Activated T-cell treated with anti-CD3 and anti-CD28 coated beads, Interleukin-2, amount 50 U/mL, for 1 hour (primary cell): ENCODE data around the gene RAB4A.
A peak's percentile ranks its signal among the peaks of the same experiment; 100 is the strongest.

ENCODE experiments used
- DNase-seq: peaks from one replicate; pipeline ENCODE4 v3.0.0-alpha.2; 2020

Gene RAB4A

DNA sequence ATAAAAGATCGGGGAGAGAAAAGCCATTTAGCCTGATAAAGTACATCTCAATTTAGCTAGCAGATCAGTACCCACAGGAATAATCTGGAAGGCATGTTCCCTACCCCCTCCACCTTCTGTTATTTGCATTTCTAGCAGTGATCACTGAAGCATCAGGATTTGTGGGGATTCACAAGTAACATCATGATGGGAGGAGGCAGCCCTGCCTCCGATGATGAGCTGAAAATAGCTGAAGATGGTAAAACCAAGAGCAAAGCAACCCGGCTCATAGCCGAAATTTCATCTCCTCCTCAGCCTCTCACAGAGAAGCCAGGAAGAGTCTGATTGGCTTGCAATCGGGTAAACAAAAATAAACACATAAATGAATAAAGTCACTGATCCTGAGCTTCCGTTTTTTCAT is 69.6 kb downstream of the RAB4A start:
- DNase-seq = no peak

DNA sequence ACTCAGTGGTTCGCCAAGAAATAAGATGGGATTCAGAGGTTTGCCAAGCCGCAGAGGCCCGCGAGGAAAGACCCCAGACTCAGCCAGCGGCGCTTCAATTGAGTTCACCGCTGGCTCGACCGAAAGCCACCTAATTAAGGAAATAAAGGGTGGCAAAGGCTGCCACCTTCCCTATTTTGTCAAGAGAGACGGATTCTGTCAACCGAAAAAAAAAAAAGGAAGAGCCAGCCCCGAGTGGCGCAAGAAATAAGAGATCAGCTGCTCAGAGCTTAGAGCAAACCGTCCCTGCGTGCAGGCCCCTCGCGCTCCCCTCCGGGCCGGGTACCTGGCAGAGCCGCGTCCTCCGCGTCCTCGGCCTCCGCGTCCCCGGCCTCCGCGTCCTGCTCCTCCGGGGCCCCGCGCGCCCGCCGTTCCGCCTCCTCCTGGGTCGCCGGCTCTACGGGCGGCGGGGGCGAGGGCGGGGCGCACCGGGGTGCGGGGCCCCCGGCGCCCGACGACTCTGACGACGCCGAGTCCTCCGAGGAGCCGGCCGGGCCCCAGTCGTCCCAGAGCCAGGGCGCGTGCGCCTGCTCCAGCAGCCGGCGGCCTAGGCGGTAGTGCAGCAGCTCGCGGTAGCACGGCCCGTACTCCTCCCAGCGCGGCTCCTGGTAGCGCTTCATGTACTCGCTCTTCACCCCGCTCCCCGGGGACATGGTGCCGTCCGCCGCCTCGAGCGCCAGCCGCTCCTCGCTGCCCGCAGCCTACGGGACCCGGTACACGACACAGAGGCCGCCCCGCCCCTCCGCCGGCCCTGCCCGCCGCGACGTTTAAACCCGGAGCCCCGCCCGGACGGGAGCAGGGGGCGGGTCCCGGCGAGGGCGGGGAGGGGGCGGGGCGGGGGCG is 71.1 kb downstream of the RAB4A start:
- peak; percentile 89 for DNase-seq

DNA sequence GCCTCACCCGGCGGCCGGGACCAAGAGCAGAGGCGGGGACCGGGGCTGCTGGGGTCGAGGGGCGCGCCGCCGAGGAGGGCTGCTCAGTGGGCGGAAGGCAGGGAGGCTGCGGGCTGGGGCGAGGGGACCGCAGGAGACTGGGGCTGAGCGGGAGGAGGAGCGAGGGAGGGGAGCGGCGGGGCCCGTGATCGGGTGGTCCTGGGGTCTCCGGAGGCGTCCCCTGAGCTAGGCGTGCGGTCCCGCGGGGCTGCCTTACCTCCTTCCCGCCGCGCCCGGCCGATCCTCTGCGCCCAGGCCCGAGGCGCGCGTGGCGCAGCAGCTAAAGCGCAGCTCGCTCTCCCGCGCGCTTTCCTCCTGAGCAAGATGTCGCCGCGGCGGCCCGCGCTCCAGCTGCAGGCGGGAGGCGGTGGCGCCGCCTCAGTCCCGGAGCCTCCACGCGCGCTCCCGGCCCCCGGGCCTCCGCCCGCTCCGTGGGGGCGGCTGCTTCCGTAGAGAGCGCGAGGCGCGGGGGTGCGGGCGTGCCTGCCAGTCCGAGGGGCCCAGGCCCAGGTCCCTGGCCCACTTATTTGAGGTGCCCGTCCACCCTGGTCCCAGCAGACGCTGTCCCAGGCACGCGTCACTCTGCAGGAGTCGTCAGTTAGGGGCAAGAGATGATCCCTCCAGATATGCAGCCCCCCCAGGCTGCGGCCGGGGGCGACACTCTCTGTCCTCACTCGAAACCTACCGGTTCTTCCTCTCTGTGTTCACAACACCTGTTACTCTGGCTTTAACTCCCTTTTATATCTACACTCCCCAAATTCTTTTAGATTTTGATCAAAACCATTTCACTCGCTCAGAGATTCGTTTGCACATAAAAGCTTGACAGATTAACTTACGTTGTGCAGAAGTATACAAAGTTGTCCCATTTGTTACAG is 72.0 kb downstream of the RAB4A start, which contains the start of gene CCSAP:
Gene CCSAP, minus strand, starts transcription at position 392 of the 914 bp plus-strand sequence. CDS start 582 bp downstream, outside the sequence.
- peak; percentile 77 for DNase-seq

- DNase-seq = no peak
These were observed 73.2 kb downstream of the RAB4A start for GRCh38 chr1:229344139-229344538.

- no peak for DNase-seq
These were observed 74.2 kb downstream of the RAB4A start for GRCh38 chr1:229344937-229345684.

DNA sequence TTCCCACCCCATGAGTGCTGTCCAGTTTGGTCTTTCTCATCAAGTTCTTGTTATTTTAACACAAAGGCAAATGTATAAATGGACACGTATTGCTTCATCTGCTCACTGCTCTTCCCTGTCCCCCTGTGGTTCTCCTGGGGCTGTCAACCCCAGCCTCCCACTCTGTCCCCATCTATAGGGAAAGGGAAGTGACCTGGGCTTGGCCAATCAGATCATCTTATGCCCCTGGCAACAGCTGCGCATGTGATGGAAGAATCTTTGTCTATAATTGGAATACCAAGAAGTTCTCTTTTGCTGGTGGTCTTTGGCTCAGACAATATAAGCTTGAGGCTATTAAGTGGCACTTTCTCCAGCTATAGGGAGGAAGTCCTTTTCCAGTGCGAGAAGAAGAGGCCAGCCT is 76.6 kb downstream of the RAB4A start:
- no peak for DNase-seq

GRCh38 chr1:229349463-229350385 is 78.8 kb downstream of the RAB4A start:
- no peak for DNase-seq

DNA sequence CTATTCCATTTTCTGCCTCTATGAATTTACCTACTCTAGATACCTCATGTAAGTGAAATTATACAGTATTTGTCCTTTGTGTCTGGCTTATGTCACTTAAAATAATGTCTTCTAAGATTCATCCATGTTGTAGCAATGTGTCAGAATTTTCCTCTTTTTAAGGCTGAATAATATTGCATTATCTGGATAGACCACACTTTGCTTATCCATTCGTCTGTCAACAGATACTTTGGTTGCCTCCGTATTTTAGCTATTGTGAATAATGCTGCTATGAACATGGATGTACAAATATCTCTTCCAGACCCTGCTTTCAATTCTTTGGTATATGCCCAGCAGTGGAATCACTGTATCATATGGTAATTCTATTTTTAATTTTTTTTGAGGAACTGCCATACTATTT is 82.1 kb downstream of the RAB4A start:
- no peak for DNase-seq

DNA sequence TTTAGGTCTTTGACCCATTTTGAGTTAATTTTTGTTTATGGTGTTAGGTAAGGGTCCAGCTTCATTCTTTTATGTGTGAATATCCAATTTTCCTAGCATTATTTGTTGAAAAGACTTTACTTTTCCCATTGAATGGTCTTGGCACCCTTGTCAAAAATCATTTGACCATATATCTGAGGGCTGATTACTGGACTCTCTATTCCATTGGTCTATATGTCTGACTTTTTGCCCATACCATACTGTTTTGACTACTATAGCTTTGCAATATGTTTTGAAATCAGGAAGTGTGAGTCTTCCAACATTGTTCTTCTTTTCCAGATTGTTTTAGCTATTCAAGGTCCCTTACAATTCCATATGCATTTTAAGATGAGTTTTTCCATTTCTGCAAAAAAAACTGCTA is 83.3 kb downstream of the RAB4A start:
- no peak for DNase-seq
